Activated T-cell treated with anti-CD3 and anti-CD28 coated beads, Interleukin-2, amount 50 U/mL, for 72 hours (primary cell): ENCODE data around the gene POU2F3. TPM values are rescaled to one million over a fixed set of nuclear protein-coding genes. Genes with fewer than 3 reads are reported as not detected.
"Not testable (repeated sequence)": the region's sequence is repeated elsewhere in the genome, so short reads cannot be mapped to it uniquely, and the experiment has no call there.

Experiments used
- ATAC-seq, 2 donors: fragments of 150-1000 bp; cut with Tn5 transposase; replicated peaks in 1 of 2; 2 replicates each; pipeline ENCODE4 v1.10.0; 2021; ENCODE audit warnings: moderate library complexity in 2 of 2, mild to moderate bottlenecking in 1 of 2
- DNase-seq, 2 donors: peaks; one replicate each; pipeline ENCODE4 v3.0.0; 2021 to 2022; ENCODE audit warnings: mixed read lengths in 1 of 2
- H3K27ac Mint-ChIP-seq: one replicate; pipeline ENCODE4 v1.8.0; 2022; ENCODE audit warnings: mild to moderate bottlenecking, moderate library complexity, mixed read lengths
- H3K27me3 Mint-ChIP-seq: one replicate; pipeline ENCODE4 v1.8.0; 2022; ENCODE audit warnings: low read depth, mixed read lengths
- H3K36me3 Mint-ChIP-seq, 2 donors: one replicate each; pipeline ENCODE4 v1.8.0; 2022; ENCODE audit warnings: mixed read lengths in 2 of 2, mild to moderate bottlenecking in 1 of 2; ENCODE audit not compliant: insufficient read depth in 2 of 2
- H3K4me1 Mint-ChIP-seq: one replicate; pipeline ENCODE4 v1.8.0; 2022; ENCODE audit warnings: low read depth, mixed read lengths
- H3K4me3 Mint-ChIP-seq, 2 donors: one replicate each; pipeline ENCODE4 v1.8.0; 2022; ENCODE audit warnings: mild to moderate bottlenecking in 2 of 2, mixed read lengths in 2 of 2, moderate library complexity in 2 of 2
- H3K9me3 Mint-ChIP-seq, 2 donors: one replicate each; pipeline ENCODE4 v1.8.0; 2022; ENCODE audit warnings: mixed read lengths in 2 of 2
- total RNA-seq, 2 donors: library from RNA; stranded (reverse); gene quantifications; one replicate each; pipeline ENCODE4 v1.2.3, GENCODE V29; 2022

The POU2F3 gene
- total RNA-seq, 2 donors from 2014 or later, result 0.14 to 0.39 TPM

- H3K27ac Mint-ChIP-seq, ATAC-seq, DNase-seq, H3K36me3 Mint-ChIP-seq, H3K4me3 Mint-ChIP-seq, H3K4me1 Mint-ChIP-seq, H3K9me3 Mint-ChIP-seq: not testable (repeated sequence)
- peaks cover 41% of the 10 kb centered on the region for H3K27me3 Mint-ChIP-seq
Observed at GRCh38 chr11:120273956-120274355, 34.0 kb downstream of the POU2F3 start.

- ATAC-seq, result no peak
- Mint-ChIP-seq H3K36me3 (no peaks in the 10 kb centered on the region), H3K9me3 (no peaks in the 10 kb centered on the region), H3K27ac (no peak overlapping the region), H3K27me3 (peaks cover 36% of the 10 kb centered on the region), H3K4me1 (no peaks in the 10 kb centered on the region), H3K4me3 (no peak overlapping the region)
- DNase-seq, result no peak
Observed at GRCh38 chr11:120279502-120279901, 39.6 kb downstream of the POU2F3 start.

DNA sequence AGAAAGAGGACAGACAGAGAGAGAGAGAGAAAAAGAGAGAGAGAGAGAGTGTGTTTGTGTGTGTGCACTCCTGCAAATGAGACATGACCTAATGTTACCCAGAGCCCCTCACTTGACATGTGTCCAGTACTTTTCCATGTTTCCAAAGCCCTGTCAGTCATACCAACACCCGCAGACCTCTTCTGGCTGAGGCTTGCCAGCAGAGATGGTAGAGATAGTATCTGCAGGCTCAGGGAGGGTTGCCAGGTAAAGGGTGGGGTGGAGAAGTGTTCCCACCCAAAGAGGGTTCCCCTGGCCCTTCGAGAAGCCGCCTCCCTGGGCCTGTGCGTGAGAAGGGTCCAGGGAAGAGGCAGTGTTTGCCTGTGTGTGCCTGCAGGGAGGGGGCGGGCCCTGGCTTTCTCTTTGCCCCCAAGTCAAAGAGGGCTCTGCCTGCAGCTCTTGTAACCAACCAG is 40.7 kb downstream of the POU2F3 start:
- Mint-ChIP-seq H3K9me3 (no peaks in the 10 kb centered on the region), H3K4me1 (no peaks in the 10 kb centered on the region), H3K27ac (no peak overlapping the region), H3K36me3 (no peaks in the 10 kb centered on the region), H3K27me3 (peaks cover 27% of the 10 kb centered on the region), H3K4me3 (no peak overlapping the region)
- no peak for DNase-seq
- no peak for ATAC-seq

DNA sequence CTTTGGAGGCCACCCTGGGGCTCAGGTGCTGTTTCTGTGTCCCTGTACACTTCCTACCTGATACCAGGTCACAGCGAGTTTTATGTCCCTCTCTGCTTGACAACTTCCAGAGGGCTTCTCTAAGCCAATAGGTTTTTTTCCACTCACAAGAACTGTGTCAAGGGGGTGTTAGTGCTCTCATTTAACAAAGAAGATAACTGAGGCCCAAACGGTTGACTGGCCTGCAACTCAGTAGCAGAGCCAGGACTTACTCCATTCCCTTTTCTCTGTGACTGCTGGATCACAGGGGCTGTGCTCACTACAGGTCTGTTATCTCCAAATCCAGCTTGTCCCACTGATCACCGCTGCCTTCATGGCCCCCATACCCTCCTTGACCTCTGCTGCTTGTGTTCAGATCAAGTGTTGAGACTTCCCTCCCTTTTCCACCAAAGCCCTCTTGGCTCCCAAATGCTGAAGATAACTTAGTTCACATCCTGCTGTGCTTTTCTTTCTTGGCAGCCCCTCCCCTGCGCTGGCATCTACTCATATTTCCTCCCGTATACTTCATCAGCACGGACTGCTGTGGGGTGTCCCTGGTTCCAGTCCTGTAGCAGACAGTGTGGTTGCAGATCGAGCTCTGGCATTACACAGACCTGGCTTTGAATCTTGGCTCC is 41.3 kb downstream of the POU2F3 start:
- H3K4me3 Mint-ChIP-seq, result no peak overlapping the region
- H3K9me3 Mint-ChIP-seq, result no peaks in the 10 kb centered on the region
- ATAC-seq (no peak), DNase-seq (no peak)
- no peak overlapping the region for H3K27ac Mint-ChIP-seq
- no peaks in the 10 kb centered on the region for H3K36me3 Mint-ChIP-seq
- H3K4me1 Mint-ChIP-seq, result no peaks in the 10 kb centered on the region
- peaks cover 22% of the 10 kb centered on the region for H3K27me3 Mint-ChIP-seq

DNA sequence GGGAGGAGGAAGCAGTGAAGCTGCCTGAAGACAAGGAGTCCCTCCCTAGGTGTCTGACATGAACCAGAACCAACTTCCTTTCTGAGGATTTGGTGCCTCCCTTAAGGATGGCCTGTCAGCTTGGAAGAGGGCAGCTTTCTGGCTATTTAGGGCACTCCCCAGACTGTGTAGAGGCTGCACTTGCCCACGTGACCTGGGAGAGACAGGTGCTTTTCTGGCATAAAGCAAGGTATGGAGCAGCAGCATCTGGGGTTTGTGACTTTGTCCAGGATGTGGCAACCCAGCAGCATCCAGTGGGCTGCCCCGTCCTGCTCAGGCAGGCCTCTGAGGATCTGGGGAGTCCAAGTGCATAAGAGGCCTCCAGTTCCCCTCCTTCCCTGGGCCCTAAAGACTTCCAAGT is 43.2 kb downstream of the POU2F3 start:
- Mint-ChIP-seq H3K9me3 (no peaks in the 10 kb centered on the region), H3K4me1 (no peaks in the 10 kb centered on the region), H3K27me3 (peaks cover 30% of the 10 kb centered on the region), H3K4me3 (no peak overlapping the region), H3K27ac (no peak overlapping the region), H3K36me3 (no peaks in the 10 kb centered on the region)
- ATAC-seq, result no peak
- DNase-seq, result no peak

DNA sequence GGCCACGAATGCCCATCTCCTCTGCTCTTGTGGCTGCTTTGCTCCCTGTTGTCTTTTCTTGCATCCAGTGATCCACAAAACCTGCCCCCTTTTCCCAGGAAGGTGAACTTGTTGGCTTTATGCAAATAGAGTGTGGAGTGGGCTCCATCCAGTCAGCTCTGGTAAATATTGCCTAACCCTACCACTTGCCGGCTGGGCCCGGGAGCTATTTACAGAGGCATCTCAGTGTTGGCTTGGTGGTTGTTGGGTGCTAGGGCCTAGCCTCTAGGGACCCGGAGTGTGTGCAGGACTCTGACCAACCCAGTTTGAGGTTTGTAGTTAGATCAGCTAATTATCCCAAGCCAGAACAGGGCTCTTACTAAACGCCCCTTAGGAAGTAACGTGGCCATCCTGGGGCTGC is 44.3 kb downstream of the POU2F3 start:
- no peaks in the 10 kb centered on the region for H3K36me3 Mint-ChIP-seq
- no peak for ATAC-seq
- no peak overlapping the region for H3K27ac Mint-ChIP-seq
- H3K27me3 Mint-ChIP-seq, result peaks cover 40% of the 10 kb centered on the region
- no peak for DNase-seq
- no peaks in the 10 kb centered on the region for H3K4me1 Mint-ChIP-seq
- H3K9me3 Mint-ChIP-seq, result no peaks in the 10 kb centered on the region
- no peak overlapping the region for H3K4me3 Mint-ChIP-seq

- Mint-ChIP-seq H3K27ac (no peak overlapping the region), H3K36me3 (no peaks in the 10 kb centered on the region), H3K27me3 (peaks cover 39% of the 10 kb centered on the region), H3K4me1 (no peaks in the 10 kb centered on the region), H3K9me3 (no peaks in the 10 kb centered on the region), H3K4me3 (no peak overlapping the region)
- no peak for ATAC-seq
- DNase-seq, result no peak
Observed at GRCh38 chr11:120285256-120285655, 45.3 kb downstream of the POU2F3 start.

GRCh38 chr11:120288021-120288420 is 48.1 kb downstream of the POU2F3 start:
- Mint-ChIP-seq H3K4me3 (no peak overlapping the region), H3K36me3 (no peaks in the 10 kb centered on the region), H3K4me1 (no peaks in the 10 kb centered on the region), H3K9me3 (no peaks in the 10 kb centered on the region), H3K27ac (no peak overlapping the region), H3K27me3 (peaks cover 34% of the 10 kb centered on the region)
- ATAC-seq (no peak), DNase-seq (no peak)

GRCh38 chr11:120289426-120289825 is 49.5 kb downstream of the POU2F3 start:
- no peak for DNase-seq
- H3K4me1 Mint-ChIP-seq, result no peaks in the 10 kb centered on the region
- peaks cover 46% of the 10 kb centered on the region for H3K27me3 Mint-ChIP-seq
- no peaks in the 10 kb centered on the region for H3K36me3 Mint-ChIP-seq
- no peak for ATAC-seq
- H3K27ac Mint-ChIP-seq, result no peak overlapping the region
- no peak overlapping the region for H3K4me3 Mint-ChIP-seq
- no peaks in the 10 kb centered on the region for H3K9me3 Mint-ChIP-seq

- H3K27ac Mint-ChIP-seq, result no peak overlapping the region
- H3K4me1 Mint-ChIP-seq, result no peaks in the 10 kb centered on the region
- ATAC-seq (no peak), DNase-seq (no peak)
- no peaks in the 10 kb centered on the region for H3K9me3 Mint-ChIP-seq
- no peaks in the 10 kb centered on the region for H3K36me3 Mint-ChIP-seq
- no peak overlapping the region for H3K4me3 Mint-ChIP-seq
- peaks cover 60% of the 10 kb centered on the region for H3K27me3 Mint-ChIP-seq
Observed at GRCh38 chr11:120290956-120291355, 51.0 kb downstream of the POU2F3 start.

GRCh38 chr11:120293038-120293800 is 53.3 kb downstream of the POU2F3 start:
- Mint-ChIP-seq H3K4me3 (no peak overlapping the region), H3K4me1 (no peaks in the 10 kb centered on the region), H3K9me3 (no peaks in the 10 kb centered on the region), H3K27me3 (peaks cover 64% of the 10 kb centered on the region), H3K27ac (no peak overlapping the region), H3K36me3 (no peaks in the 10 kb centered on the region)
- DNase-seq (no peak), ATAC-seq (no peak)

GRCh38 chr11:120294096-120294495 is 54.2 kb downstream of the POU2F3 start:
- no peak for ATAC-seq
- no peaks in the 10 kb centered on the region for H3K36me3 Mint-ChIP-seq
- no peaks in the 10 kb centered on the region for H3K9me3 Mint-ChIP-seq
- DNase-seq, result no peak
- H3K27ac Mint-ChIP-seq, result no peak overlapping the region
- no peaks in the 10 kb centered on the region for H3K4me1 Mint-ChIP-seq
- no peak overlapping the region for H3K4me3 Mint-ChIP-seq
- peaks cover 66% of the 10 kb centered on the region for H3K27me3 Mint-ChIP-seq

GRCh38 chr11:120295099-120295498 is 55.2 kb downstream of the POU2F3 start:
- no peaks in the 10 kb centered on the region for H3K36me3 Mint-ChIP-seq

DNA sequence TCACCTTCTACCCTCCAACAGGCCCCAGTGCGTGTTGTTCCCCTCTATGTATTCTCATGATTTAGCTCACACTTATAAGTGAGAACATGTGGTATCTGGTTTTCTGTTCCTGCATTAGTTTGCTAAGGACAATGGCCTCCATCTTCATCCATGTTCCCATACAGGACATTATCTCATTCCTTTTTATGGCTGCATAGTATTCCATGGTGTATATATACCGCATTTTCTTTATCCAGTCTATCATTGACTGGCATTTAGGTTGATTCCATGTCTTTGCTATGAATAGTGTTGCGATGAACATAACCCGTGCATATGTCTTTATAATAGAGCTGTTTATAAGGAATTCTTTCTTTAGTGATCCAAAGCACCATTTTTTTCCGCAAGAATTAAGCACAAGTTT is 56.6 kb downstream of the POU2F3 start:
- Mint-ChIP-seq H3K4me1 (no peaks in the 10 kb centered on the region), H3K4me3 (no peak overlapping the region), H3K27ac (no peak overlapping the region), H3K9me3 (no peaks in the 10 kb centered on the region), H3K27me3 (peaks cover 62% of the 10 kb centered on the region), H3K36me3 (no peaks in the 10 kb centered on the region)
- DNase-seq (no peak), ATAC-seq (no peak)

More at GRCh38 chr11:120295099-120295498, 55.2 kb downstream of the POU2F3 start:
- H3K9me3 Mint-ChIP-seq, result no peaks in the 10 kb centered on the region
- ATAC-seq, result no peak
- H3K27ac Mint-ChIP-seq, result no peak overlapping the region
- H3K4me3 Mint-ChIP-seq, result no peak overlapping the region
- peaks cover 66% of the 10 kb centered on the region for H3K27me3 Mint-ChIP-seq
- no peak for DNase-seq
- no peaks in the 10 kb centered on the region for H3K4me1 Mint-ChIP-seq
